ENCODE measurements around the gene HDAC4.

DNA sequence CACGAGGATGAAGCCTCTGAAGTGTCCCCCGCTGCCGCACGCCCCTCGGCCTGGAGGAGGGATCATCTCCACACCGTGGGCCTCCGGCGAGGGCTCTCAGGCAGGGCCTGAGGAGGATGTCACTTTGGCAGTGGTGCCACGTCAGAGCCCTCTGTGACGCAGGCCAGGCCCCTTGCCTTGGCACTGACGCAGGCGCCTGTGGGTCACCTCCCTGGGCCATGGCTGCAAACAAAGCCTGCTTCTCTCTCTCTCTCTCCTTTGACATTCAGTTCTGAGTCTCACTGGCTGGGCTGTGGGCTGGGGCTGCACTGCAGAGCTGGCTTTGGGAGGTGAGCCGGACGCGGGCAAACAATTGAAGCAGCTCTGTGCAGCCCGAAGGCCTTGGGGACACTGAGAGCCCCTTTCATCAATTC lies 279.2 kb downstream of the HDAC4 start:
- TF ChIP-seq, protein P1, sequence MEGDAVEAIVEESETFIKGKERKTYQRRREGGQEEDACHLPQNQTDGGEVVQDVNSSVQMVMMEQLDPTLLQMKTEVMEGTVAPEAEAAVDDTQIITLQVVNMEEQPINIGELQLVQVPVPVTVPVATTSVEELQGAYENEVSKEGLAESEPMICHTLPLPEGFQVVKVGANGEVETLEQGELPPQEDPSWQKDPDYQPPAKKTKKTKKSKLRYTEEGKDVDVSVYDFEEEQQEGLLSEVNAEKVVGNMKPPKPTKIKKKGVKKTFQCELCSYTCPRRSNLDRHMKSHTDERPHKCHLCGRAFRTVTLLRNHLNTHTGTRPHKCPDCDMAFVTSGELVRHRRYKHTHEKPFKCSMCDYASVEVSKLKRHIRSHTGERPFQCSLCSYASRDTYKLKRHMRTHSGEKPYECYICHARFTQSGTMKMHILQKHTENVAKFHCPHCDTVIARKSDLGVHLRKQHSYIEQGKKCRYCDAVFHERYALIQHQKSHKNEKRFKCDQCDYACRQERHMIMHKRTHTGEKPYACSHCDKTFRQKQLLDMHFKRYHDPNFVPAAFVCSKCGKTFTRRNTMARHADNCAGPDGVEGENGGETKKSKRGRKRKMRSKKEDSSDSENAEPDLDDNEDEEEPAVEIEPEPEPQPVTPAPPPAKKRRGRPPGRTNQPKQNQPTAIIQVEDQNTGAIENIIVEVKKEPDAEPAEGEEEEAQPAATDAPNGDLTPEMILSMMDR (IDR thresholded peaks at IDR 0.05): no peak
- no peak for TF ChIP-seq POLR2A (IDR thresholded peaks at IDR 0.05)
